GM12878 (cell line): ENCODE measurements around the gene LCLAT1. TPM values are rescaled to one million over a fixed set of nuclear protein-coding genes. Genes with fewer than 3 reads are reported as not detected.

ENCODE experiments used
- ATAC-seq: fragments of 200-7000 bp; cut with Tn5 transposase; 3 replicates; pipeline ENCODE4 v1.9.1; 2020; ENCODE audit warnings: mild to moderate bottlenecking, moderate library complexity
- BruUV-seq: library from RNA; stranded (reverse); fragments of 400-500 nt; replicated peaks from 2 replicates; lab custom pipeline; 2021; lab: Mats Ljungman, UMichigan
- CTCF ChIA-PET: fragments of 300-600 bp; sonication (Branson Sonifier 250); formaldehyde crosslinking; extraction: SDS; loops from one replicate; lab custom pipeline; 2021; ENCODE audit warnings: inconsistent platforms; lab: Yijun Ruan, JAX
- POLR2A ChIA-PET: fragments of 350-600 bp; formaldehyde crosslinking; extraction: SDS; loops from one replicate; lab custom pipeline; 2021; ENCODE audit warnings: inconsistent platforms; lab: Charles Lee
- RAD21 ChIA-PET: fragments of 300-600 bp; sonication (Branson Sonifier 250); formaldehyde crosslinking; loops from one replicate; lab custom pipeline; 2023; ENCODE audit warnings: antibody characterized with exemption; ENCODE audit not compliant: unreplicated experiment; lab: Charles Lee
- SMC1A ChIA-PET: fragments of 300-600 bp; sonication (Branson Sonifier 250); formaldehyde crosslinking; loops from one replicate; lab custom pipeline; 2023; ENCODE audit not compliant: unreplicated experiment, uncharacterized antibody; lab: Charles Lee
- DNase-seq: peaks from one replicate; pipeline ENCODE4 v3.0.0-alpha.2; 2011; ENCODE audit warnings: low read depth, low spot score
- FAIRE-seq: peaks from 3 replicates; lab custom pipeline; 2011; peaks lifted over from hg19 to GRCh38; lab: Jason Lieb, UNC
- H2AFZ ChIP-seq: 2 replicates; pipeline ENCODE4 v1.6.0; 2011; ENCODE audit warnings: low read depth, low read length, control low read depth; ENCODE audit not compliant: control insufficient read depth
- H3K27ac ChIP-seq: 2 replicates; pipeline ENCODE4 v1.5.1; 2011; ENCODE audit warnings: control low read depth; ENCODE audit not compliant: control insufficient read depth, insufficient read depth
- H3K27me3 ChIP-seq, 2 experiments: replicated peaks in 1 of 2; 2 replicates each; pipeline versions ENCODE4 v1.6.0 to v1.6.1; 2011; ENCODE audit warnings: low read length in 1 of 2; ENCODE audit not compliant: control insufficient read depth in 2 of 2, insufficient read depth in 2 of 2
- H3K36me3 ChIP-seq, 2 experiments: 2 replicates each; pipeline ENCODE4 v1.5.1; 2011; ENCODE audit warnings: low read length in 1 of 2; ENCODE audit not compliant: control insufficient read depth in 2 of 2, insufficient read depth in 2 of 2
- H3K4me1 ChIP-seq: 2 replicates; pipeline ENCODE4 v1.6.1; 2011; ENCODE audit warnings: mild to moderate bottlenecking, low read length, moderate library complexity, mixed read lengths; ENCODE audit not compliant: control insufficient read depth, insufficient read depth
- H3K4me2 ChIP-seq: 2 replicates; pipeline ENCODE4 v1.6.0; 2011; ENCODE audit warnings: control low read depth; ENCODE audit not compliant: control insufficient read depth, insufficient read depth
- H3K4me3 ChIP-seq: fragments of 200-600 bp; sonication (generic); 2 replicates; pipeline ENCODE4 v1.5.1; 2016
- H3K79me2 ChIP-seq: 2 replicates; pipeline ENCODE4 v1.6.0; 2011; ENCODE audit warnings: low read length; ENCODE audit not compliant: control insufficient read depth, insufficient read depth
- H3K9ac ChIP-seq: 2 replicates; pipeline ENCODE4 v1.8.0; 2011; ENCODE audit warnings: low read length, control low read depth, mixed read lengths; ENCODE audit not compliant: control insufficient read depth, insufficient read depth
- H3K9me3 ChIP-seq: replicated peaks from 3 replicates; pipeline ENCODE4 v1.5.1; 2011; ENCODE audit warnings: mild to moderate bottlenecking, low read length; ENCODE audit not compliant: control insufficient read depth, insufficient read depth
- H4K20me1 ChIP-seq: 2 replicates; pipeline ENCODE4 v1.6.0; 2011; ENCODE audit not compliant: control insufficient read depth, insufficient read depth
- CREB1 ChIP-seq: IDR thresholded peaks from 2 replicates; pipeline ENCODE4 v1.6.1; 2012; ENCODE audit warnings: low read depth, mild to moderate bottlenecking, inconsistent platforms
- E2F4 ChIP-seq: IDR thresholded peaks from 2 replicates; pipeline ENCODE4 v1.6.1; 2012; ENCODE audit warnings: low read depth, low read length, improper control_type of control experiment
- E4F1 ChIP-seq: fragments of 450-650 bp; IDR thresholded peaks from 2 replicates; pipeline ENCODE4 v1.6.1; 2018; ENCODE audit warnings: borderline replicate concordance, mild to moderate bottlenecking; ENCODE audit not compliant: partially characterized antibody
- HDAC6 ChIP-seq: fragments of 200-600 bp; sonication (generic); IDR thresholded peaks from one replicate; pipeline ENCODE4 v1.8.0; 2017; ENCODE audit warnings: antibody characterized with exemption; ENCODE audit not compliant: unreplicated experiment
- MEF2B ChIP-seq: fragments of 450-650 bp; IDR thresholded peaks from 2 replicates; pipeline ENCODE4 v1.6.1; 2018; ENCODE audit warnings: mild to moderate bottlenecking, moderate library complexity; ENCODE audit not compliant: partially characterized antibody, poor library complexity, severe bottlenecking
- MTA2 ChIP-seq: fragments of 450-650 bp; IDR thresholded peaks from 2 replicates; pipeline ENCODE4 v1.6.1; 2016; ENCODE audit warnings: low read depth, mild to moderate bottlenecking, moderate library complexity
- MYB ChIP-seq: fragments of 150-350 bp; IDR thresholded peaks from 2 replicates; pipeline ENCODE4 v1.6.1; 2014; ENCODE audit warnings: mild to moderate bottlenecking, low read depth, low read length, borderline replicate concordance
- NFIC ChIP-seq: IDR thresholded peaks from 2 replicates; pipeline ENCODE4 v1.6.1; 2012; ENCODE audit warnings: low read depth, mild to moderate bottlenecking, inconsistent platforms, low read length, moderate library complexity
- RELB ChIP-seq: fragments of 450-650 bp; IDR thresholded peaks from 2 replicates; pipeline ENCODE4 v1.6.1; 2017; ENCODE audit warnings: low read depth, mild to moderate bottlenecking, moderate library complexity
- RUNX3 ChIP-seq: IDR thresholded peaks from 2 replicates; pipeline ENCODE4 v1.6.1; 2012; ENCODE audit warnings: low read length, inconsistent platforms
- WGBS: methylation state at CpG from one replicate; pipeline ENCODE4 v1.1.6; 2016; ENCODE audit warnings: low lambda C conversion rate; ENCODE audit not compliant: insufficient replicate concordance, insufficient coverage; ENCODE audit errors: missing lambda C conversion rate; 5-methylcytosine and 5-hydroxymethylcytosine counted together
- in situ Hi-C: fragments of 300-500 bp; cut with MboI; formaldehyde crosslinking; loops from 9 replicates; pipeline ENCODE4 v1.14.3; 2018; ENCODE audit warnings: mixed read lengths
- intact Hi-C: fragments of 100-400 bp; cut with micrococcal nuclease; formaldehyde crosslinking; loops from one replicate; pipeline ENCODE4 v1.14.2; 2022; ENCODE audit not compliant: unreplicated experiment
- polyA plus RNA-seq, 11 experiments: library from polyadenylated mRNA; depleted of rRNA in 4 of 11; unstranded in 6 of 11; stranded (reverse) in 5 of 11; fragments of >200 nt; fragmentation: Nextera tagmentation in 4 of 11; fragmentation: Illumina TruSeq in 1 of 11; extraction: Ambion mirVana in 4 of 11; extraction: Trizol in 1 of 11; gene quantifications; 1 replicate in 1 of 11; 2 replicates in 10 of 11; pipeline versions ENCODE4 v1.2.1 to v1.2.3, GENCODE V29; 2011 to 2016; ENCODE audit warnings: inconsistent platforms in 2 of 11, missing spikeins in 2 of 11, low read depth in 1 of 11
- total RNA-seq, 4 experiments: library from RNA; depleted of rRNA in 3 of 4; stranded (reverse); fragments of >200 nt in 3 of 4; fragmentation: Illumina TruSeq in 1 of 4; extraction: Trizol in 1 of 4; gene quantifications; 2 replicates each; pipeline versions ENCODE4 v1.2.1 to v1.2.3, GENCODE V29; 2013 to 2021

LCLAT1 gene
- total and polyA plus RNA-seq, 10 of the 15 experiments (the other 5 are each of a cell fraction or from before 2014, with no cell fraction given): 8.1 to 33.0 (median 15.9) TPM

GRCh38 chr2:30505500-30506180 is 58.6 kb downstream of the LCLAT1 start:
- TF ChIP-seq CREB1 (no peak), E2F4 (no peak), RELB (0 out of 2 replicates have a peak, but pooled peaks have one; percentile 44), MEF2B (peak; percentile 65), HDAC6 (no peak), MTA2 (peak; percentile 39; the same call in 1 of the 2 replicates), MYB (no peak), E4F1 (no peak), RUNX3 (peak; percentile 68; the same call in 1 of the 2 replicates), NFIC (peak; percentile 62; the same call in 1 of the 2 replicates)
- Histone ChIP-seq H3K9ac (no peak overlapping the region), H2AFZ (no peak overlapping the region), H3K27ac (no peak overlapping the region), H4K20me1 (no peaks in the 10 kb centered on the region), H3K27me3 (no peaks in the 10 kb centered on the region), H3K4me1 (peaks cover 5% of the 10 kb centered on the region), H3K4me3 (no peak overlapping the region), H3K36me3 (no peaks in the 10 kb centered on the region), H3K9me3 (peaks cover 10% of the 10 kb centered on the region), H3K4me2 (no peak overlapping the region), H3K79me2 (no peaks in the 10 kb centered on the region; the same call in none of the 2 replicates)
- ChIA-PET POLR2A (interaction anchor here (1.0 to 2.1 kb wide), 9 partner anchors 8 to 288 kb away, joined by 3 to 7 read pairs (median 3); partner anchors contain the start of gene LBH), CTCF (interaction anchor here (0.8 to 3.5 kb wide), 12 partner anchors 10 to 297 kb away, joined by 3 to 10 read pairs (median 3); no protein-coding TSS in a partner anchor), SMC1A (interaction anchor here (0.9 to 6.4 kb wide), 22 partner anchors 11 to 355 kb away, joined by 3 to 41 read pairs (median 6); no protein-coding TSS in a partner anchor), RAD21 (interaction anchor here (0.6 to 2.2 kb wide), 13 partner anchors 9 to 341 kb away, joined by 3 to 8 read pairs (median 3); no protein-coding TSS in a partner anchor)
- in situ Hi-C loops (no loop called here), intact Hi-C loops (loop anchor here (10.0 kb wide), 1 partner anchor 119 kb away; no protein-coding TSS in a partner anchor)
- BruUV-seq: TSS peak; percentile 37
- WGBS: 2% methylated on average over 3 of the region's 3 CpGs
- ATAC-seq (peak; percentile 77), FAIRE-seq (no peak), DNase-seq (no peak)
